OCI-LY7 (cell line): ENCODE data around the gene KCTD19.

Experiments
- EZH2phosphoT487 ChIP-seq: fragments of 200-600 bp; sonication (generic); IDR thresholded peaks from 2 replicates; pipeline ENCODE4 v1.6.1; 2018; ENCODE audit warnings: low read depth, borderline replicate concordance, mild to moderate bottlenecking, mixed run types, antibody characterized with exemption, low read length, moderate library complexity, mixed read lengths
- TF ChIP-seq, protein P1 (sequence below): fragments of 200-600 bp; sonication (generic); conservative IDR thresholded peaks from 2 replicates; pipeline ENCODE4 v1.5.1; 2014; ENCODE audit warnings: mild to moderate bottlenecking, antibody characterized with exemption, low read length, moderate library complexity, mixed read lengths

DNA sequence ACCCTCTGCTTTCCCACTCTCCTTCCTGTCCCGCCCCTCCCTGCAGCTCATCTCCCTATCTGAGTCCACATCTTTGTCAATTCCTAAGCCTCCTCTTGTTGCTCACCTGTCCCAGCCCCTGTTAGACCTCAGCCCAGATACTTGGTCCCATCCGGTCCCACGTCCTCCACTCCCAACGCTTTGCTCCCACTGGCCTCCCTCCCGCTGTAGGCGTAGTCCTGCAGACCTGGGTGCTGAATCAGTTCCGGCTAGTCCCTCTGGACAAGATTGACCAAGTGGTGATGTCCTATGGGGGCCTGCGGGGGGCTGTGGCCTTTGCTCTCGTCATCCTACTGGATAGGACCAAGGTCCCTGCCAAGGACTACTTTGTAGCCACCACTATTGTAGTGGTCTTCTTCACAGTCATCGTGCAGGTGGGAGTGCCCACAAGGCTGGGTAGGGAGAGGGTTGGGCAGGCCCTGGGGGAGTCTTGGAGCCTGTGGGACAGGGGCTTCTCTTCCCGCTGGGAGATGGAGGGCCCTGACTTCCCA, 69.8 kb downstream of the KCTD19 start:
- no peak for TF ChIP-seq EZH2phosphoT487
- TF ChIP-seq, protein P1, sequence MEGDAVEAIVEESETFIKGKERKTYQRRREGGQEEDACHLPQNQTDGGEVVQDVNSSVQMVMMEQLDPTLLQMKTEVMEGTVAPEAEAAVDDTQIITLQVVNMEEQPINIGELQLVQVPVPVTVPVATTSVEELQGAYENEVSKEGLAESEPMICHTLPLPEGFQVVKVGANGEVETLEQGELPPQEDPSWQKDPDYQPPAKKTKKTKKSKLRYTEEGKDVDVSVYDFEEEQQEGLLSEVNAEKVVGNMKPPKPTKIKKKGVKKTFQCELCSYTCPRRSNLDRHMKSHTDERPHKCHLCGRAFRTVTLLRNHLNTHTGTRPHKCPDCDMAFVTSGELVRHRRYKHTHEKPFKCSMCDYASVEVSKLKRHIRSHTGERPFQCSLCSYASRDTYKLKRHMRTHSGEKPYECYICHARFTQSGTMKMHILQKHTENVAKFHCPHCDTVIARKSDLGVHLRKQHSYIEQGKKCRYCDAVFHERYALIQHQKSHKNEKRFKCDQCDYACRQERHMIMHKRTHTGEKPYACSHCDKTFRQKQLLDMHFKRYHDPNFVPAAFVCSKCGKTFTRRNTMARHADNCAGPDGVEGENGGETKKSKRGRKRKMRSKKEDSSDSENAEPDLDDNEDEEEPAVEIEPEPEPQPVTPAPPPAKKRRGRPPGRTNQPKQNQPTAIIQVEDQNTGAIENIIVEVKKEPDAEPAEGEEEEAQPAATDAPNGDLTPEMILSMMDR = no peak
